GM15510 (cell line): ENCODE measurements around the gene TMEM132D.

ENCODE experiments used
- POLR2A ChIP-seq: IDR thresholded peaks from 3 replicates; pipeline ENCODE4 v1.6.1; 2011; ENCODE audit warnings: borderline replicate concordance; ENCODE audit not compliant: insufficient read length; ENCODE audit errors: extremely low read depth

Gene TMEM132D

DNA sequence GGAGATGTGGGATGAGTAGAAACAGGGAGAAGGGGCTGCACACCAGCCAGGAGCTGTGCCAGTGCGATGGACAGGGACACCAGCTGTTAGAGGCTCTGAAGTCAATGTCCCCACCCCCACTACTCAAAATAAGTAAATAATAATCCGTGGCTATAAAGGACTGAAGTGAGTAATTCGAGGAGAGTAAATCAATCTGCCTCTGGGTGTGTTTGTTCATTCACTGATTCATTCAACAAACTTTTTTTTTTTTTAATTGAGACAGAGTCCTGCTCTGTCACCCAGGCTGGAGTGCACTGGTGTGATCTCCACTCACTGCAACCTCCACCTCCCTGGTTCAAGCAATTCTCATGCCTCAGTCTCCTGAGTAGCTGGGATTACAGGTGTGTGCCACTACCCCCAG is 363.6 kb downstream of the TMEM132D start:
- no peak for TF ChIP-seq POLR2A

DNA sequence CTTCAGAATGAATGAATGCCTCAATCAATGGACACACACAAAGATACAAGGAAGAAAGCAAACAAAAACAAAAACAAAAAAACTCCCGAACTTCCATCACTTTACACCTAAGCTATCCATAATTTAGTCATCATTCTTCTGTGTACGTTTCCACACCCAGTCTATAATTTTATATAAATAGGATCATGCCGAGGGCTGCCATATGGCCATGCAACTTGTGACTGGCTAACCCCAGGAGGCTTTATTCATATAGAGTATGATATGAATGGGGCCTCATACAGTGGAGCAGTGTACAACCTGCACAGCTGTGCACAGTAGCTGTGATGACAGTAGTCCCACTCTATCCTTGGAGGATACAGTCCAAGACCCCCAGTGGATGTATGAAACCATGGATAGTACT is 365.7 kb downstream of the TMEM132D start:
- no peak for TF ChIP-seq POLR2A

DNA sequence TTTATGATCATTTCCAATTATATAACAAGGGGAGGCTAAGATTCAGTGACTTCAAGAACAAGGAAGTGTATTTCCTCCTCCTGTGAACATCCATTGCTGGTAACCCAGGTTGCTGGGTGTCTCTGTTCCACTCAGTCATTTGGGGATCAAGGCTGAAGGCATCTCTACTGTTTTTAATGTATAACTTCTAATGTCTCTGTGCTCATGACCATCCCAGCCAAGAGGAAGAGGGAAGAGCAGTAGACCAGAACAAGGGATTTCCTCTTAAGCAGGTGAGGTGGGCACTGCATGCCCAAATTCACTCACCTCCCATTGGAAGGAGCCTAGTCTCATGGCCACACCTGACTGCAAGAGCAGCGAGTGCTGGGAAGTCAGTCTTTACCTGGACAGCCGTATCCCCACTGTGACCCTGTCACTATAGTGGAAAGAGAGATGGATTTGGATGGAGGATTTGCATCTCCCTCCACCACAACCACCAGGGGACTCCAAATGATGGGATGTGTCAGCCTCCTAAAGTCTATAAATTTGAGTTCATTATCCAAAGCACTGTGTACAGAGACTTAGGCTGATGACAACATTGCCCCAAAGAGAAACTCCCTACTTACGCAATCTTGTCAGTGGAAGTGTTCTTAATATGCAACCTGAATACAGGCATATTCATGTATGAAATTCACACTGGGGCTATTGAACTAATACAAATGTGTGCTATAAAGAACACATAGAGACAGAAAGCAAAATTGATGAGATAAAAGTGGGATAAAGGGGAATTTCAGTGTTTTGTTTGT is 368.7 kb downstream of the TMEM132D start:
- no peak for TF ChIP-seq POLR2A

DNA sequence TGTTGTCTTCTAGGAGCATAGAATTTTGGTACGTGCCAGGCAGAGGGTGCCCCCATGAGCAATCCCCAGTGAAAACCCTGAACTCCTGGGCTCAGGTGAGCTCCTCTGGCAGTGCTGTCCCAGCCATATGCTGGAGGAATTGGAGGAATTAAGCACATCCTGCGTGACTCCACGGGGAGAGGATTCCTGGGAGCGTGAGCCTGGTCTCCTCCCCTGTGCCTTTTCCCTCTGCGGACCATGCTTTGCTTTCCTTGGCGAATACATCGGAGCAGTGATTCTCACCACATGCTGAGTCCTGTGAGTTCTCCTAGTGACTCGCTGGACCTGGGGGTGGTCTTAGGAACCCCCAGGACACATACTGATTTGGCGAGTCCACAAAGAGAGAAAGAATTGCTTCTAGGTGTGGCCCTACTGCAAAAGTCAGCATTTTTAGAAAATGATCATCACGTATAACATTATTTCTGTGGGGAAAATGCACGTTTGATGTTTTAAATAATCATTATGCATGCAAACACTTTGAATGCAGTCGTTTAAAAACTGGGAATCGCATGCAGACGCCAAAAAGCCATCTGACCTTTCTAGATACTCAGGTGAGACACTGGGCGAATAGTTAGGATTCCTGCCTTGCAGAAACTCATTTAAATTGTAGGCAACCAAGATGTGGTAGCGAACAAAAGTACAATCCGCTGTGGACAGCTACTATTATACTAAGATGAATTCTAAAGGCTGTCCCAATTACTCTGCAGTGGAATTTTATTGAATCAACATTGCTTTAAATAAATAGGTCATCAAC is 370.9 kb downstream of the TMEM132D start:
- no peak for TF ChIP-seq POLR2A

DNA sequence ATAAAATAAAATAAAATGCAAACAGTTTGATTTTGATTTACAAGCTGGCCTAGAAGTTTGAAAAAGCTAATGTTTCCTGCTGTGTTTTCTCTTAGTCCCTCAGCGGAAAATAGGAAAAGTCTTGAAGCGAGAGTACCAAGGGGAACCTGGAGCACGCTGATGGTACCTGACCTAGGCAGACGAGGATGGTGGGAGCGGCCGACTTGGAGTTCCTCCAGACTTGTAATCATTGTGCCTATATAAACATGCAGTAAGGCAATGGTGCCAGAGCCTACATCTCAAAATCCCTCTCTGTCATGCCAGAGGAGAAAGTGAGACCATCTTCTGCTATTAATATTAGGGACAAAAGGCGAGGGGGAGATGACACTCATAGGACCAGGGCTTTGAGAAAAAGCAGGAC is 371.7 kb downstream of the TMEM132D start:
- TF ChIP-seq POLR2A = no peak

DNA sequence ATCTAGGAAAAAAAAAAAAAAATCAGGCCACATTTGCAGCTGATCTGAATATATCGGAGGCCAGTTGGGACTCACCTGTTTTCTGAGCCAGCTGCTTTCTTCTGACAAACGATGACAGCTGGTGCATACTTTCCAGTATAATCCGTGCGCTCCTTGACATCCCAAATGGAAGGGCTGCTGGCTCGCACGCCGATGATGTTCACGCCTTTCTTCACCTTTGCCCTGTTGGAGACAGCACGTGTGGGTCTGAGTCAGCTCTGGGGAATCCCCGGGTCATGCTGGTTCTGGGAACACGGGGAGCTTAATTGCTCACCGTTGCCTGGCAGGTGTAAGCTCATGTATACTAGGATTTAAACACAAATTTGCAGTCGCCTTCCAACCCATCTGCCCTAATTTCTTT is 372.8 kb downstream of the TMEM132D start:
- no peak for TF ChIP-seq POLR2A

DNA sequence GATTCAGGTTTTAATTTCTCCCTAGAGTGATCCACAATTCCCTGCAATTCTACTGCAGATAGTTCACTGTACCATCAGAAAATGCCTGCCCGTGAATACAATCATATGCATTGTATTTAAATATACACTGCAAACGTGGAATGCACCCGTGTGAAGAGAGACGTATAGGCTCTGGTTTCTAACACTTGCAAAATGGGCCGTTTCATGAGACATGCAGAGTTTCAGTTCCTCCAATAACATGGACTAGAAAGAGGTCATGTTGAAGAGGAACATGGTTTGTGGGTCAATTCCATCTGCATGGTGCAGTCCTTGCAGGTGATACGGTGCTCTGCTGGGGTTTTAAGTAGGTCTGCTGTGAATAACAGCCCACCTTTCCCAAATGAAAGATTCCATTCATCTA is 373.3 kb downstream of the TMEM132D start:
- TF ChIP-seq POLR2A = no peak

DNA sequence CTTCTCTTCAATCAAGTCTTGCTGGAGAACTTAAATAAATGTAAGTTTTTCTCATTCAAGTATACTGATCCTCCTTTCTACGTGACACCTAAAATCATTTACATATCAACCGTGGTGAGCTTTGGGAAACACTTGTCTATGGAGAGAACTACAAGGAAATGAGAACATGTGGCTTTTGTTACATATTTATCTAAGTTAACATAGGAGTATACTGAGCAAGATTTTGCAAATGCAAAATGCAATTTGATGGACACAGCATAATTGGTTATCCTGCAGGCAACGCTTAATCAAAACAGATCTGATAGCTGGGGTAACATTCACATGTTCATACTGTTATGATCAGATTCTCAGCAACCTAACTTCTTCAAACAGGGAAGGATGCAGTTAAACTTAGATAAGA is 376.3 kb downstream of the TMEM132D start:
- TF ChIP-seq POLR2A = no peak

DNA sequence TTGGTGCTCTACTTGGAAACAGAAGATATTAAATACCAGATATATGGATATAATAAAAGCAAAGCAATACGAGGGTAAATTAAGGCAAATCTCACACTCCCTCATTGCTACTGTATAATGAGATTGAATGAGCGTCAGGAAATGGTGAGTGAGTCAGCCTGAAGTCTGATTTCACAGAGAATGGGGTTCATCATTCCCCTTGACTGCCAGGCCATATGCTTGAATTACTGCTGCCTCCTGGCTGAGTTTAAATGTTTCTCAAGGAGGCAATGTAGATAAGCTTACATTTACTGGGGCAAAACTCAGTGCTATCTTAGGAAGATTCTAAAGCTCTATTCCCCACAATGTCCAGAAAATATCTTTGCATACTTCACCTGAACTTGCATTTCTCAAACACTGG is 380.2 kb downstream of the TMEM132D start:
- no peak for TF ChIP-seq POLR2A

DNA sequence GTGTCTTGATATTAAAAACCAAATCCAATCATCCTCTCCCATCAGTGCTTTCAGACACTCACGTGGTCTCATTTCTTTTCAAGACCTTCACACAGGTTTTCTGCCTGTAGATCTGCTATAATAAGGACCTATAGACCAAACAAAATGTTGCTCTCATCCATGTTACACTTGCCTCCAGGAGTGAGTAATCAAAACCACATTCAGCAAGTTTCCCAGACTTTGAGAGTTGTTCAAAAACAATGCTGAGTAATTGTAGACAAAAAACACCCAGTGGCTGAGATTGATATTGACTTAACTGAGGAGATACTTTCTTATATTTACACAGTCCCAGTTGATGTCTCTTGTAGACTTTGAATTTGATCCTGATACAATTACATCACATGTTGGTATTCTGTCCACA is 383.1 kb downstream of the TMEM132D start:
- no peak for TF ChIP-seq POLR2A

DNA sequence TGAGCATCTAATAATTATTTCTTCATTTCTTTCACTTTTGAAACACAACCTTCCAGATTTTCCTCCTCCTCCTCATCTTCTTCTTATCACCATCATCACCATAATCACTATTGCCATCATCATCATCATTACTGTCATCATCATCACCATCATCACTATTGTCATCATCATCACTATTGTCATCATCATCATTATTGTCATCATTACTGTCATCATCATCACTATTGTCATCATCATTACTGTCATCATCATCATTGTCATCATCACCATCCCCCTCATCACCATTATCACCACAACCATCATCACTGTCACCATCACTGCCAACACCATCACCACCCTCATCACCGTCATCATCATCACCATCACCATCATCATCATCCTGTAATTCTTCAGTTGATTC is 400.0 kb downstream of the TMEM132D start:
- no peak for TF ChIP-seq POLR2A

DNA sequence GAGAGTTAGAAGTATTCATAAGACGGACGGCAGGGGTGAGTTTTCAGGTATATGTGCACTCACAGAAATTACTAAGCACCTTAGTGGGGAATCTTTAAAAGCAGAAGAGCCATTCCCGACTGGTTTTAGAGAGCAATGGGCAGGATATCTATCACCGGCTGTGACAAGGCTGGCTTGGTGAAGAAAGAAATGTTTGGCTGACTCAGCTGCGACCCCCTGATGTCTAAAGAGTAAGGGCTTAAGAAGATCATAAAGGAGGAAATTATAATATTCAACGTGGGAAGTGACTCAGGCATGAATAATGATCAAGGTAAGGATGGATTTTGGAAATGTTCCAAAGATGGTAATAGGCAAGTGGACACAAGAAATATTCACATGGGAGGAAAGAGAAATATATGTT is 407.6 kb downstream of the TMEM132D start:
- no peak for TF ChIP-seq POLR2A

DNA sequence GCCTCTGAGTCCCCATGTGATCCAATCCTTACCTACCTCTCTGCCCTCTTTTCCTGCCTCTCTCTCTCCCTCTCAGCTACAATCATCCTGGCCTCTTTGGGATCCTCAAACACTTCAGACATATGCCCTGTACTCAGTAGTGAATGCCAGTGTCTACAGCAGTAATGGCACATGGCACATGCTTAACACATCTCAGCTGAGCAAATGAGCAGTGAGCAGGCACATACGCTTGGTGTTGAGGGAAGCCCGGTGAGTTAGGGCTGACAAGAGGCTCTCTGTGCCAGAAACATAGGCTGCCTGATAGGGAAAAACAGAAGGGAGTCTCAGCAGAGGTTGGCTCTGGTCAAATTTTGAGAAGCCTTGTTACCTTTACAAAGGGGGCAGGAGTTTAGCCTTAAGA is 409.1 kb downstream of the TMEM132D start:
- no peak for TF ChIP-seq POLR2A

DNA sequence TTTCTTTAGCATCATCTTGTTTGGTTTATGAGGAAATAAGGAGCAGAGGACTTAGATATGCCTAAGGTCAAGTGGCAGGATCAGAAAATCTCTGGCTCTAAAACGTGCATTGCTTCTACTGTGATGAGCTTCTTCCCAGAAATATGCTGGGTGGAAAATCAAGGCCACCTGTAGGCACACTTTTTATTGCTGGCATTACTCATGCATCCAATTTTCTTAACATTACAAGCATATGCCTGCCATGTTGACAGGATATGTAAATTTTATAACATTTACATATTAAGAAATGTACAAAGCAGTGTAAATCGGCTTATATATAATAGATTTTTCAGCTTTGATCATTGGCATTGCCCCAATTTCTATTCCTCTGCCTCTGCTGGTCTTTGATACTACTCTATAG is 409.6 kb downstream of the TMEM132D start:
- TF ChIP-seq POLR2A = no peak

DNA sequence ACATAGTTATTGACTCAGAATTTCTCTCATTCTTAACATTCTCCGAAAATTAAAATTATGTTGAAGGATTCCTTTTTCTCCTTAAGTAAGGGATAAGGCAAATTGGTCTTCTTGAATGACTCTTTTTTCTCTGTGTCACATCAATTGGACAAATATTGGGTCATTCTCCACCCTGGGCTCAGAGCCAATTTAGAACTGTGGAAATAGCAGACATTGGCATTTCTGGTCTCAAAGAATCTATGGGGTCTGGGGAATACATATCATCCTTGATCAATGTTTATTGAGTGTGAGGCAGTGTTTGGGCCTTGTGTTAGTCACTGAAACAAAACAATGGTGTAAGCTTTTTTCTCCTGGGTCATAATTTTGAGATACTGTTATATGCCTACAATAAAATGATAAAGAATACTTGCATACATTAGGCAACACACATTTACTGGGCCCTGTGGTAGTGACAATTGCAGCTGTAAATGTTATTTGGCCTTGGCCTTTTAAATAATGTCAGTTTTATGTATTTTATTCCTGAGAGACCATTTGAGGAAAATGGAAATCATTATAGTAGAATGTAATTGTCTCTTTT is 414.6 kb downstream of the TMEM132D start:
- no peak for TF ChIP-seq POLR2A

DNA sequence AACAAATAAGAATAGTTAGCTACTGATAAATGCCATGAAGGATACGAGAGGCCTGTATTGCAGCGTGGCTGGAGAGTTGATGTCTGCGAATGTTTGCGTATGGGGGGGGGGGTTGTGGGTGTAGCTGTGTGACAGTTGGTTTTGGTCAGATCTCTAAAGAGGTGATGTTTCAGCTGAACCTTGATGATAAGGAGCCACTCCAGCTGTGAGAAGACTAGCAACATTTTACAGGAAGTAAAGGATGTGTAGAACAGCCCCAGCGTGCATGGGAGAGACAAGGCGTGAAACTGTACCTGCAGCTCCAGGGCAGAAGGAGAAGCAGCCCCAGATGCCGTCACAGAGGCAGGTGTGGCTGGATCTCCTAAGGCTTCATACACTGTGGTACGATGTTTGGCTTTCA is 416.9 kb downstream of the TMEM132D start:
- no peak for TF ChIP-seq POLR2A

DNA sequence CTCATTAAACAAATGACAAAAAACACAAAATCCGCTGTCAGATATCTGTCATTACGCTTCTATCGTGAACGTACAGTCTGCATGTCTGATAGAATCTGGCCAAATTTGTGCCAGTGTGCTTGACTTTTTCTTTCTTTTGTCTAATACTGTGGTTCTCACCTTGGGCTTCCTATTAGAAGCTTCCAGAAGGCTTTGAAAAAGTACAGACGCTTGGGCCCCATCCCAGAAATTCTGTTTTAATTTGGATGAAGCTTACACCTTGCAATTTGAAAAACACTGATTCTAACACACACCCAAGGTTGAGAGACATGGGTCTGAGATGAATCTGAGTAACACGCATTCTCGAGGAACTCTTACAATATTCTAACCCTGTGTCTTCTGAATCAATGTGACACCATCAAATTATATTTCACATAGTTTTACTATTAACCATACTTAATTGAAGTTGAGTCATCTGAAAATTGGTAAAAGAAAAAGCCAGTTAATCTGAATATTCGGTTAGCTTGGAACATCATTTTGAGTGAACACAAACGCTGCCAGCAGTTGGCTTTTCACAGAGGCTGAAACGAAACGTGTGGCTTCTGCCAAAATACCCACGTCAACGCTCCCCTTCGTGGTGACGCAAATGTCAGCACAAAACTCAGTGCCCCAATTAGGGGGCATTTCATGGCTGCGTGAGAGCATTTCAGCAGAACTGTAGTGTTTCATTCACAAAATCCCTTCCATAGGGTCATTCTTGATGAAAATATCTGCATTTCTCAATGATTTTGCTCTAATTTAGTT is 420.5 kb downstream of the TMEM132D start:
- no peak for TF ChIP-seq POLR2A
